ENCODE results near the gene COX18. TPM values are rescaled to one million over a fixed set of nuclear protein-coding genes. Genes with fewer than 3 reads are reported as not detected.

The COX18 gene, protein sequence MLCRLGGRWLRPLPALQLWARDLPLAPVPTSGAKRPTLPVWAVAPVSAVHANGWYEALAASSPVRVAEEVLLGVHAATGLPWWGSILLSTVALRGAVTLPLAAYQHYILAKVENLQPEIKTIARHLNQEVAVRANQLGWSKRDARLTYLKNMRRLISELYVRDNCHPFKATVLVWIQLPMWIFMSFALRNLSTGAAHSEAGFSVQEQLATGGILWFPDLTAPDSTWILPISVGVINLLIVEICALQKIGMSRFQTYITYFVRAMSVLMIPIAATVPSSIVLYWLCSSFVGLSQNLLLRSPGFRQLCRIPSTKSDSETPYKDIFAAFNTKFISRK
- 25.6 and 31.9 TPM in 2 replicates for total RNA-seq

DNA sequence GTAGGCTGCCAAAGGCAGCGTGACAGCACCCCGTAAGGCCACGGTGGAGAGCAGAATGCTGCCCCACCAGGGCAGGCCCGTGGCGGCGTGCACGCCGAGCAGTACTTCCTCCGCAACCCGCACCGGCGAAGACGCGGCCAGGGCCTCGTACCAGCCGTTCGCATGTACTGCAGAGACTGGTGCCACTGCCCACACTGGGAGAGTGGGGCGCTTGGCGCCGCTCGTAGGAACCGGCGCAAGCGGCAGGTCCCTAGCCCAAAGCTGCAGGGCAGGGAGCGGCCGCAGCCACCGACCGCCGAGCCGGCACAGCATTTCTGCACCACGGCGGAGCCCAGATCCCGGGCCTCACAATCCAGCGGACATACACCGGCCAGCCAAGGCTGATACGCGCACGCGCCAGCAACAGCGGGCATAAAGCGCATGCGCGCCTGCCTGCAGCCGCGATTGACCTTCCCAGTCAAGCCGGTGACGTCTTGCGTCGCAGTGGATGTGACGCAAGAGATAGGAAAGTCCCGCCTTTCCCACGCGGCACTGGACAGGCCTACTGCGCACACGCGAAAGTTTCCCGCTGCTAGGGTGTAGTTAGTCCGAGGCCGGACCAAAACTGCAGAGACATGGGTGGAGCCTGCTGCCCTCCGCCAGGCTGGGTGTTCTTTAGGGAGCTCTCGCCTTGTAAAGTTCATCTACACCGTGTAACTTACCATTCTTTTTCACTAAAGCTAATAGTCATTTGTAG, at the start of gene COX18:
Gene COX18, minus strand, starts transcription at position 379 of the 736 bp plus-strand sequence. Its CDS starts 67 bp downstream, at position 312.

Other genes with a start within 250 kb of the COX18 start
- gene ANKRD17, start 189.1 kb upstream of the COX18 start, total RNA-seq, result 50.8 and 58.3 TPM in 2 replicates

All from smooth muscle cell of trachea (primary cell).